Measurements from ENCODE around the gene ZNF385A. TPM values are rescaled to one million over a fixed set of nuclear protein-coding genes. Genes with fewer than 3 reads are reported as not detected.
A peak's percentile ranks its signal among the peaks of the same experiment; 100 is the strongest.

Gene ZNF385A
- total and polyA plus RNA-seq, 9 of the 15 experiments (the other 6 are each of a cell fraction or from before 2014, with no cell fraction given) = 1.0 to 111 (median 7.7) TPM

DNA sequence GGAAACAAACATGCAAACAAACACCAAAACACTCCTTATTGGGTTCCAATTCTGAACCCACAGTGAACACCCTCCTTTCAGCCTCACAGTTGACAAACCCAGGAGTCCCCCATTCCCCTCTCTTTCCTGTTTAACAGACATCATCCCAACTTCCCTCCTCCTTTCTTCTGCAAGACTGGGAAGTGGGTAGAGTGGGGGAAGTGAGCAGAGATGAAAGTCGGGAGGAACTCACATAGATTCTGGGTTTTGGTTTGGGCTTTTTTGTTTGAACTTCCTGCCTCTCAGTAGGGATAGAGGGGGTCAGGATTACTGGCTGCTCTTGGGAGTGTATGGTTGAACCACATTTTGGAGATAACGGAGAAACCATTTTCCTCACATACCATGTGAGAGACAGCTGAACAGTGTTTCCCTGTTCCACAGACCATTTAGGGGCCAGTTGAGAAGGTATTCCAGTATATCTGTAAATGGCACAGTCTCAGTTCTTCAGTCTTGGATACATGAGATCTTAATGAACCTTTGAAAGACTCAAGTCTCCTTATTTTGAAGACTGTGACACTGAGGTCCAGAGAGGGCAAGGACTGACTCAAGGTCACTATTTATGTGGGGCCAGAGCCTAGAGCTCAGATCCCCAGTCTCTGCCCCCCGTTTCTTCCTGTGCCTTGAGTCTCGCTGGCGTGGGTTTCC is 16.4 kb downstream of the ZNF385A start (continued):
- TF ChIP-seq, protein P1, sequence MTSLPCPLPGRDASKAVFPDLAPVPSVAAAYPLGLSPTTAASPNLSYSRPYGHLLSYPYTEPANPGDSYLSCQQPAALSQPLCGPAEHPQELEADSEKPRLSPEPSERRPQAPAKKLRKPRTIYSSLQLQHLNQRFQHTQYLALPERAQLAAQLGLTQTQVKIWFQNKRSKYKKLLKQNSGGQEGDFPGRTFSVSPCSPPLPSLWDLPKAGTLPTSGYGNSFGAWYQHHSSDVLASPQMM (CRISPR knock-in tag; IDR thresholded peaks at IDR 0.05) = no peak
- no peak for TF ChIP-seq NBN (IDR thresholded peaks at IDR 0.05; ENCODE audit: low read depth)
- TF ChIP-seq MAZ (CRISPR knock-in tag; conservative IDR thresholded peaks at IDR 0.05 in 1 of 2, IDR thresholded peaks at IDR 0.05 in 1 of 2) = no peak; a peak in 1 of 4 replicates
- TF ChIP-seq BMI1 (IDR thresholded peaks at IDR 0.05; ENCODE audit: low read length) = no peak
- TF ChIP-seq, protein P2, sequence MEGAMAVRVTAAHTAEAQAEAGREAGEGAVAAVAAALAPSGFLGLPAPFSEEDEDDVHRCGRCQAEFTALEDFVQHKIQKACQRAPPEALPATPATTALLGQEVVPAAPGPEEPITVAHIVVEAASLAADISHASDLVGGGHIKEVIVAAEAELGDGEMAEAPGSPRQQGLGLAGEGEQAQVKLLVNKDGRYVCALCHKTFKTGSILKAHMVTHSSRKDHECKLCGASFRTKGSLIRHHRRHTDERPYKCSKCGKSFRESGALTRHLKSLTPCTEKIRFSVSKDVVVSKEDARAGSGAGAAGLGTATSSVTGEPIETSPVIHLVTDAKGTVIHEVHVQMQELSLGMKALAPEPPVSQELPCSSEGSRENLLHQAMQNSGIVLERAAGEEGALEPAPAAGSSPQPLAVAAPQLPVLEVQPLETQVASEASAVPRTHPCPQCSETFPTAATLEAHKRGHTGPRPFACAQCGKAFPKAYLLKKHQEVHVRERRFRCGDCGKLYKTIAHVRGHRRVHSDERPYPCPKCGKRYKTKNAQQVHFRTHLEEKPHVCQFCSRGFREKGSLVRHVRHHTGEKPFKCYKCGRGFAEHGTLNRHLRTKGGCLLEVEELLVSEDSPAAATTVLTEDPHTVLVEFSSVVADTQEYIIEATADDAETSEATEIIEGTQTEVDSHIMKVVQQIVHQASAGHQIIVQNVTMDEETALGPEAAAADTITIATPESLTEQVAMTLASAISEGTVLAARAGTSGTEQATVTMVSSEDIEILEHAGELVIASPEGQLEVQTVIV (CRISPR knock-in tag; IDR thresholded peaks at IDR 0.05; ENCODE audit: borderline replicate concordance) = no peak
- no peak for TF ChIP-seq ETV6 (IDR thresholded peaks at IDR 0.05; ENCODE audit: borderline replicate concordance in 1 of 2, low read depth in 2 of 2, low read length in 1 of 2)
- TF ChIP-seq ETV6 (CRISPR knock-in tag; IDR thresholded peaks at IDR 0.05; ENCODE audit: borderline replicate concordance) = no peak
- no peak for TF ChIP-seq HNRNPH1 (optimal IDR thresholded peaks at IDR 0.05; ENCODE audit: low read depth, low read length)
- no peak for TF ChIP-seq CHD4 (IDR thresholded peaks at IDR 0.05; ENCODE audit: insufficient read depth, insufficient replicate concordance, low read depth, low read length, poor library complexity, severe bottlenecking)
- no peak for TF ChIP-seq HDGF (IDR thresholded peaks at IDR 0.05)
- TF ChIP-seq ZFP30 (CRISPR knock-in tag; IDR thresholded peaks at IDR 0.05; ENCODE audit: borderline replicate concordance) = no peak
- no peak for TF ChIP-seq ZKSCAN3 (CRISPR knock-in tag; IDR thresholded peaks at IDR 0.05)
- TF ChIP-seq SMARCA5 (IDR thresholded peaks at IDR 0.05) = 0 out of 2 replicates have a peak, but pooled peaks have one; percentile 49
- TF ChIP-seq, protein P3, sequence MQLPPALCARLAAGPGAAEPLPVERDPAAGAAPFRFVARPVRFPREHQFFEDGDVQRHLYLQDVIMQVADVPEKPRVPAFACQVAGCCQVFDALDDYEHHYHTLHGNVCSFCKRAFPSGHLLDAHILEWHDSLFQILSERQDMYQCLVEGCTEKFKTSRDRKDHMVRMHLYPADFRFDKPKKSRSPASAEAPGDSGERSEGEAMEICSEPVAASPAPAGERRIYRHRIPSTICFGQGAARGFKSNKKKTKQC (CRISPR knock-in tag; IDR thresholded peaks at IDR 0.05) = no peak
- TF ChIP-seq ZNF133 (CRISPR knock-in tag; IDR thresholded peaks at IDR 0.05) = no peak
- no peak for TF ChIP-seq ZNF174 (CRISPR knock-in tag; IDR thresholded peaks at IDR 0.05)
- TF ChIP-seq POLR2A (conservative IDR thresholded peaks at IDR 0.05) = 0 out of 2 replicates have a peak, but pooled peaks have one; percentile 28
- TF ChIP-seq ZNF507 (tag; conservative IDR thresholded peaks at IDR 0.05) = no peak
- no peak for TF ChIP-seq JUN (IDR thresholded peaks at IDR 0.05; ENCODE audit: borderline replicate concordance, low read depth, low read length)
- no peak for TF ChIP-seq JUN (CRISPR knock-in tag; IDR thresholded peaks at IDR 0.05; ENCODE audit: borderline replicate concordance)
- TF ChIP-seq NCOA4 (IDR thresholded peaks at IDR 0.05; ENCODE audit: partially characterized antibody) = no peak
- TF ChIP-seq CTCF (IDR thresholded peaks at IDR 0.05 in 2 of 3, conservative IDR thresholded peaks at IDR 0.05 in 1 of 3; ENCODE audit: insufficient read depth in 2 of 3, low read depth in 1 of 3, low read length in 3 of 3) = no peak
- no peak for TF ChIP-seq HEY1 (CRISPR knock-in tag; IDR thresholded peaks at IDR 0.05; ENCODE audit: borderline replicate concordance)
